ENCODE results near the gene IRF9. TPM values are rescaled to one million over a fixed set of nuclear protein-coding genes. Genes with fewer than 3 reads are reported as not detected.

The IRF9 gene
- total RNA-seq, 1 experiment from 2014 or later, result 15.6 TPM

GRCh38 chr14:24195186-24196070 is 34.4 kb downstream of the IRF9 start, which contains the start of gene TM9SF1 (continued):
- no peak for TF ChIP-seq MXD4 (CRISPR knock-in tag; IDR thresholded peaks at IDR 0.05; ENCODE audit: borderline replicate concordance)
- peak; percentile 87 for TF ChIP-seq NFE2L1 (CRISPR knock-in tag; IDR thresholded peaks at IDR 0.05)
- no peak for TF ChIP-seq NR1H2 (CRISPR knock-in tag; IDR thresholded peaks at IDR 0.05)
- TF ChIP-seq E2F4 (CRISPR knock-in tag; IDR thresholded peaks at IDR 0.05; ENCODE audit: borderline replicate concordance, low read depth), result peak; percentile 88
- peak; percentile 89; the same call in 1 of the 2 replicates for TF ChIP-seq TP53 (CRISPR knock-in tag; IDR thresholded peaks at IDR 0.05)
- no peak for TF ChIP-seq HMGA2 (CRISPR knock-in tag; IDR thresholded peaks at IDR 0.05)
- 0 out of 2 replicates have a peak, but pooled peaks have one; percentile 43 for TF ChIP-seq CDX4 (CRISPR knock-in tag; IDR thresholded peaks at IDR 0.05; ENCODE audit: borderline replicate concordance)
- no peak for TF ChIP-seq ATF6 (CRISPR knock-in tag; IDR thresholded peaks at IDR 0.05)
- TF ChIP-seq ZSCAN18 (CRISPR knock-in tag; IDR thresholded peaks at IDR 0.05), result no peak
- no peak; the same call in 1 of the 2 replicates for TF ChIP-seq PRRX2 (CRISPR knock-in tag; IDR thresholded peaks at IDR 0.05)
- no peak; the same call in 1 of the 2 replicates for TF ChIP-seq ZNF263 (CRISPR knock-in tag; IDR thresholded peaks at IDR 0.05; ENCODE audit: low read depth)
- no peak for TF ChIP-seq ZNF423 (CRISPR knock-in tag; IDR thresholded peaks at IDR 0.05)
- TF ChIP-seq FOXP1 (CRISPR knock-in tag; IDR thresholded peaks at IDR 0.05; ENCODE audit: borderline replicate concordance), result peak; percentile 54; the same call in 1 of the 2 replicates
- TF ChIP-seq TEAD4 (CRISPR knock-in tag; IDR thresholded peaks at IDR 0.05), result peak; percentile 56; the same call in 1 of the 2 replicates
- 0 out of 2 replicates have a peak, but pooled peaks have one; percentile 3 for TF ChIP-seq ZNF138 (CRISPR knock-in tag; conservative IDR thresholded peaks at IDR 0.05)
- TF ChIP-seq ZNF396 (CRISPR knock-in tag; IDR thresholded peaks at IDR 0.05; ENCODE audit: borderline replicate concordance), result no peak
- peak; percentile 33; the same call in 1 of the 2 replicates for TF ChIP-seq ZBTB43 (CRISPR knock-in tag; IDR thresholded peaks at IDR 0.05)
- peak; percentile 99 for TF ChIP-seq MAX (CRISPR knock-in tag; IDR thresholded peaks at IDR 0.05)
- TF ChIP-seq TCF7 (CRISPR knock-in tag; IDR thresholded peaks at IDR 0.05; ENCODE audit: low read depth), result no peak
- TF ChIP-seq FOXJ3 (CRISPR knock-in tag; IDR thresholded peaks at IDR 0.05; ENCODE audit: borderline replicate concordance), result 0 out of 2 replicates have a peak, but pooled peaks have one; percentile 25
- no peak for TF ChIP-seq ZNF219 (CRISPR knock-in tag; IDR thresholded peaks at IDR 0.05; ENCODE audit: borderline replicate concordance)
- no peak for TF ChIP-seq MLX (CRISPR knock-in tag; IDR thresholded peaks at IDR 0.05)
- TF ChIP-seq ZNF416 (CRISPR knock-in tag; IDR thresholded peaks at IDR 0.05), result no peak
- peak; percentile 68 for TF ChIP-seq USF1 (CRISPR knock-in tag; IDR thresholded peaks at IDR 0.05)
- no peak for TF ChIP-seq FOXK1 (CRISPR knock-in tag; IDR thresholded peaks at IDR 0.05)
- TF ChIP-seq ZNF425 (CRISPR knock-in tag; conservative IDR thresholded peaks at IDR 0.05), result no peak

All from WTC11 (cell line).